ENCODE results near the gene ADAMTS2. TPM values are rescaled to one million over a fixed set of nuclear protein-coding genes. Genes with fewer than 3 reads are reported as not detected.

ADAMTS2 gene
- total RNA-seq, 1 experiment from 2014 or later = not detected

GRCh38 chr5:179242676-179243075 is 102.6 kb downstream of the ADAMTS2 start:
- H3K9me2 ChIP-seq (replicated peaks; ENCODE audit: low read length) = no peaks in the 10 kb centered on the region
- peaks cover 20% of the 10 kb centered on the region; the same call in 1 of the 2 replicates for H3K27me3 ChIP-seq (ENCODE audit: low read length)
- H3K4me2 ChIP-seq (ENCODE audit: low read length) = no peak overlapping the region
- no peak for ATAC-seq
- no peaks in the 10 kb centered on the region for H3F3A ChIP-seq (ENCODE audit: low read length, unreplicated experiment)
- H3K36me3 ChIP-seq (ENCODE audit: low read depth, low read length) = no peaks in the 10 kb centered on the region
- intact Hi-C loops (cut with micrococcal nuclease) = no loop called here
- H3K4me3 ChIP-seq (ENCODE audit: low read length) = no peak overlapping the region
- H3K9ac ChIP-seq (ENCODE audit: low read length) = no peak overlapping the region
- no peaks in the 10 kb centered on the region for H4K20me1 ChIP-seq (ENCODE audit: low read length)
- no peaks in the 10 kb centered on the region for H3K9me3 ChIP-seq (ENCODE audit: low read length)
- no peak overlapping the region for H3K27ac ChIP-seq (ENCODE audit: low read length)
- POLR2A ChIA-PET (ENCODE audit: unreplicated experiment) = no interaction called here
- H3K4me1 ChIP-seq (ENCODE audit: insufficient read depth, low read length) = no peaks in the 10 kb centered on the region
- CTCF ChIA-PET = no interaction called here
- no peak overlapping the region for H2AFZ ChIP-seq (ENCODE audit: low read length)
- DNase-seq = no peak
- no peaks in the 10 kb centered on the region for H3K79me2 ChIP-seq (ENCODE audit: low read length)
- no TSS peak for BruUV-seq (replicated peaks)
- no peak for TF ChIP-seq EZH2 (IDR thresholded peaks at IDR 0.05; ENCODE audit: low read length, unreplicated experiment)
- TF ChIP-seq EZH2phosphoT487 (IDR thresholded peaks at IDR 0.05; ENCODE audit: borderline replicate concordance, low read length) = no peak
- TF ChIP-seq, protein P1, sequence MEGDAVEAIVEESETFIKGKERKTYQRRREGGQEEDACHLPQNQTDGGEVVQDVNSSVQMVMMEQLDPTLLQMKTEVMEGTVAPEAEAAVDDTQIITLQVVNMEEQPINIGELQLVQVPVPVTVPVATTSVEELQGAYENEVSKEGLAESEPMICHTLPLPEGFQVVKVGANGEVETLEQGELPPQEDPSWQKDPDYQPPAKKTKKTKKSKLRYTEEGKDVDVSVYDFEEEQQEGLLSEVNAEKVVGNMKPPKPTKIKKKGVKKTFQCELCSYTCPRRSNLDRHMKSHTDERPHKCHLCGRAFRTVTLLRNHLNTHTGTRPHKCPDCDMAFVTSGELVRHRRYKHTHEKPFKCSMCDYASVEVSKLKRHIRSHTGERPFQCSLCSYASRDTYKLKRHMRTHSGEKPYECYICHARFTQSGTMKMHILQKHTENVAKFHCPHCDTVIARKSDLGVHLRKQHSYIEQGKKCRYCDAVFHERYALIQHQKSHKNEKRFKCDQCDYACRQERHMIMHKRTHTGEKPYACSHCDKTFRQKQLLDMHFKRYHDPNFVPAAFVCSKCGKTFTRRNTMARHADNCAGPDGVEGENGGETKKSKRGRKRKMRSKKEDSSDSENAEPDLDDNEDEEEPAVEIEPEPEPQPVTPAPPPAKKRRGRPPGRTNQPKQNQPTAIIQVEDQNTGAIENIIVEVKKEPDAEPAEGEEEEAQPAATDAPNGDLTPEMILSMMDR (conservative IDR thresholded peaks at IDR 0.05; ENCODE audit: low read depth, low read length) = no peak

GRCh38 chr5:179241764-179242370 is 103.4 kb downstream of the ADAMTS2 start:
- TF ChIP-seq, protein P1 (conservative IDR thresholded peaks at IDR 0.05; ENCODE audit: low read depth, low read length) = no peak
- Histone ChIP-seq H3K4me2 (ENCODE audit: low read length) (no peak overlapping the region), H3K9me3 (ENCODE audit: low read length) (no peaks in the 10 kb centered on the region), H3K9ac (ENCODE audit: low read length) (no peak overlapping the region), H3K4me3 (ENCODE audit: low read length) (no peak overlapping the region), H3K27me3 (ENCODE audit: low read length) (peaks cover 20% of the 10 kb centered on the region; the same call in 1 of the 2 replicates), H4K20me1 (ENCODE audit: low read length) (no peaks in the 10 kb centered on the region), H3K79me2 (ENCODE audit: low read length) (no peaks in the 10 kb centered on the region), H3F3A (ENCODE audit: low read length, unreplicated experiment) (no peaks in the 10 kb centered on the region), H3K36me3 (ENCODE audit: low read depth, low read length) (no peaks in the 10 kb centered on the region), H3K27ac (ENCODE audit: low read length) (no peak overlapping the region), H2AFZ (ENCODE audit: low read length) (no peak overlapping the region), H3K9me2 (replicated peaks; ENCODE audit: low read length) (no peaks in the 10 kb centered on the region), H3K4me1 (ENCODE audit: insufficient read depth, low read length) (no peaks in the 10 kb centered on the region)
- ChIA-PET CTCF (no interaction called here), POLR2A (ENCODE audit: unreplicated experiment) (no interaction called here)
- intact Hi-C loops (cut with micrococcal nuclease) = no loop called here
- DNase-seq = no peak
- no TSS peak for BruUV-seq (replicated peaks)
- ATAC-seq = no peak

DNA sequence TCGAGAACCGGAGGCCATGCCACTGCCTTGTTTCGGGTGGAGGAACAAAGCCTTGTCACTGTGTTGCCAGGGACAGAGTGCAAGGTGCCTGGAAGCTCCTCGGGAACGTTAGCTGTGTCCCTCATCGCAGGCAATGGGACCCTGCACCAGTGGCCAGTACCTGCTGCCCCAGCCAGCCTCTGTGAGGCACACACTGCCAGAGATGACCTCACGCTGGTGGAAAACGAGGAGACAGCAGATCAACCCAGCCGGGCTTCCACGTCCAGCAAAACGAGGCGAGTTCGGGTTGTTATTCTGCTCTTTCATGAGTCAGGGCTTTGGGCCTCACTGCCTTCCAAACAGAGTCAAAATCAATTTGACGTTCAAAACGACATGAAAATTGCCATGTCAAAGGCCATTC is 104.1 kb downstream of the ADAMTS2 start:
- Histone ChIP-seq H3K9me2 (replicated peaks; ENCODE audit: low read length) (no peaks in the 10 kb centered on the region), H3K9ac (ENCODE audit: low read length) (no peak overlapping the region), H3F3A (ENCODE audit: low read length, unreplicated experiment) (no peaks in the 10 kb centered on the region), H3K36me3 (ENCODE audit: low read depth, low read length) (no peaks in the 10 kb centered on the region), H3K27me3 (ENCODE audit: low read length) (peaks cover 20% of the 10 kb centered on the region; the same call in 1 of the 2 replicates), H3K27ac (ENCODE audit: low read length) (no peak overlapping the region), H3K4me1 (ENCODE audit: insufficient read depth, low read length) (no peaks in the 10 kb centered on the region), H3K79me2 (ENCODE audit: low read length) (no peaks in the 10 kb centered on the region), H3K9me3 (ENCODE audit: low read length) (no peaks in the 10 kb centered on the region), H4K20me1 (ENCODE audit: low read length) (no peaks in the 10 kb centered on the region), H3K4me2 (ENCODE audit: low read length) (no peak overlapping the region), H3K4me3 (ENCODE audit: low read length) (no peak overlapping the region), H2AFZ (ENCODE audit: low read length) (no peak overlapping the region)
- BruUV-seq (replicated peaks) = no TSS peak
- DNase-seq (no peak), ATAC-seq (no peak)
- intact Hi-C loops (cut with micrococcal nuclease) = no loop called here
- TF ChIP-seq, protein P1 (conservative IDR thresholded peaks at IDR 0.05; ENCODE audit: low read depth, low read length) = no peak
- no peak for TF ChIP-seq EZH2 (IDR thresholded peaks at IDR 0.05; ENCODE audit: low read length, unreplicated experiment)
- no peak for TF ChIP-seq EZH2phosphoT487 (IDR thresholded peaks at IDR 0.05; ENCODE audit: borderline replicate concordance, low read length)
- POLR2A ChIA-PET (ENCODE audit: unreplicated experiment) = no interaction called here
- CTCF ChIA-PET = no interaction called here
